ENCODE measurements around the gene NELFB. TPM values are rescaled to one million over a fixed set of nuclear protein-coding genes. Genes with fewer than 3 reads are reported as not detected.

The NELFB gene
- total RNA-seq, 1 donor from 2014 or later = 58.2 TPM

GRCh38 chr9:137250329-137251193 lies 4.6 kb upstream of the NELFB start:
- TF ChIP-seq, protein P1, sequence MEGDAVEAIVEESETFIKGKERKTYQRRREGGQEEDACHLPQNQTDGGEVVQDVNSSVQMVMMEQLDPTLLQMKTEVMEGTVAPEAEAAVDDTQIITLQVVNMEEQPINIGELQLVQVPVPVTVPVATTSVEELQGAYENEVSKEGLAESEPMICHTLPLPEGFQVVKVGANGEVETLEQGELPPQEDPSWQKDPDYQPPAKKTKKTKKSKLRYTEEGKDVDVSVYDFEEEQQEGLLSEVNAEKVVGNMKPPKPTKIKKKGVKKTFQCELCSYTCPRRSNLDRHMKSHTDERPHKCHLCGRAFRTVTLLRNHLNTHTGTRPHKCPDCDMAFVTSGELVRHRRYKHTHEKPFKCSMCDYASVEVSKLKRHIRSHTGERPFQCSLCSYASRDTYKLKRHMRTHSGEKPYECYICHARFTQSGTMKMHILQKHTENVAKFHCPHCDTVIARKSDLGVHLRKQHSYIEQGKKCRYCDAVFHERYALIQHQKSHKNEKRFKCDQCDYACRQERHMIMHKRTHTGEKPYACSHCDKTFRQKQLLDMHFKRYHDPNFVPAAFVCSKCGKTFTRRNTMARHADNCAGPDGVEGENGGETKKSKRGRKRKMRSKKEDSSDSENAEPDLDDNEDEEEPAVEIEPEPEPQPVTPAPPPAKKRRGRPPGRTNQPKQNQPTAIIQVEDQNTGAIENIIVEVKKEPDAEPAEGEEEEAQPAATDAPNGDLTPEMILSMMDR (IDR thresholded peaks at IDR 0.05) = no peak
- Mint-ChIP-seq H3K36me3 (ENCODE audit: low read depth) (peaks cover under 1% of the 10 kb centered on the region), H3K27ac (no peak overlapping the region), H3K4me1 (peaks cover 7% of the 10 kb centered on the region), H3K27me3 (no peaks in the 10 kb centered on the region), H3K9me3 (no peaks in the 10 kb centered on the region), H3K4me3 (no peak overlapping the region)
- intact Hi-C loops (cut with micrococcal nuclease) = no loop called here
- POLR2A ChIA-PET = interaction anchor here (0.6 to 8.5 kb wide), 2 partner anchors 9 to 472 kb away, joined by 10 to 160 read pairs; partner anchors contain the start of gene TUBB4B
- ATAC-seq (ENCODE audit: low read depth) = no peak
- CTCF ChIA-PET = no interaction called here
- DNase-seq = no peak

GRCh38 chr9:137251194-137251461 lies 4.0 kb upstream of the NELFB start, which contains the start of gene STPG3:
Gene STPG3 (plus strand): TSS chr9:137251286. CDS start chr9:137251287, 1 bp downstream.
- no peak for DNase-seq
- peaks cover 8% of the 10 kb centered on the region for H3K4me1 Mint-ChIP-seq
- ChIA-PET CTCF (no interaction called here), POLR2A (interaction anchor here (0.6 to 8.5 kb wide), 2 partner anchors 9 to 473 kb away, joined by 10 to 160 read pairs; partner anchors contain the start of gene TUBB4B)
- H3K27ac Mint-ChIP-seq = no peak within 1 kb of the TSS
- intact Hi-C loops (cut with micrococcal nuclease) = no loop called here
- no peaks in the 10 kb centered on the region for H3K9me3 Mint-ChIP-seq
- no peak within 1 kb of the TSS for H3K4me3 Mint-ChIP-seq
- ATAC-seq (ENCODE audit: low read depth) = no peak
- TF ChIP-seq, protein P1 (IDR thresholded peaks at IDR 0.05) = no peak
- peaks cover 3% of the 10 kb centered on the region for H3K36me3 Mint-ChIP-seq (ENCODE audit: low read depth)
- no peaks in the 10 kb centered on the region for H3K27me3 Mint-ChIP-seq

GRCh38 chr9:137251490-137252268 lies 3.4 kb upstream of the NELFB start:
- H3K4me1 Mint-ChIP-seq = peaks cover 14% of the 10 kb centered on the region
- no peak overlapping the region for H3K27ac Mint-ChIP-seq
- TF ChIP-seq, protein P1 (IDR thresholded peaks at IDR 0.05) = no peak
- H3K36me3 Mint-ChIP-seq (ENCODE audit: low read depth) = peaks cover 4% of the 10 kb centered on the region
- no peak overlapping the region for H3K4me3 Mint-ChIP-seq
- ATAC-seq (ENCODE audit: low read depth) (no peak), DNase-seq (no peak)
- no peaks in the 10 kb centered on the region for H3K27me3 Mint-ChIP-seq
- ChIA-PET CTCF (no interaction called here), POLR2A (interaction anchor here (8.5 kb wide), 1 partner anchor 10 kb away, joined by 160 read pairs; the partner anchor contains the start of gene TUBB4B)
- intact Hi-C loops (cut with micrococcal nuclease) = no loop called here
- no peaks in the 10 kb centered on the region for H3K9me3 Mint-ChIP-seq

- peaks cover 19% of the 10 kb centered on the region for H3K4me1 Mint-ChIP-seq
- peaks cover 9% of the 10 kb centered on the region for H3K36me3 Mint-ChIP-seq (ENCODE audit: low read depth)
- ChIA-PET POLR2A (interaction anchor here (0.6 to 8.5 kb wide), 2 partner anchors 11 to 15 kb away, joined by 3 to 160 read pairs; partner anchors contain the start of gene TUBB4B), CTCF (interaction anchor here (0.7 kb wide), 1 partner anchor 10 kb away, joined by 3 read pairs; no protein-coding TSS in a partner anchor)
- intact Hi-C loops (cut with micrococcal nuclease) = no loop called here
- DNase-seq (no peak), ATAC-seq (ENCODE audit: low read depth) (no peak)
- H3K4me3 Mint-ChIP-seq = no peak overlapping the region
- no peaks in the 10 kb centered on the region for H3K27me3 Mint-ChIP-seq
- H3K9me3 Mint-ChIP-seq = no peaks in the 10 kb centered on the region
- H3K27ac Mint-ChIP-seq = no peak overlapping the region
- TF ChIP-seq, protein P1 (IDR thresholded peaks at IDR 0.05) = no peak
Observed at GRCh38 chr9:137252555-137253506, 2.3 kb upstream of the NELFB start.

All from activated B cell treated with CpG ODN at 0.5 μM for 24 hours (primary cell).